CD4-positive, alpha-beta T cell treated with Interleukin-15 for 4 hours (primary cell): ENCODE data around the gene BEST1.

Experiments used
- DNase-seq: peaks from one replicate; pipeline ENCODE4 v3.0.0-alpha.2; 2020; ENCODE audit warnings: low spot score

The BEST1 gene

GRCh38 chr11:61950035-61950547 lies at the start of gene BEST1:
BEST1 (plus strand) TSS chr11:61950351; CDS start chr11:61951807, 1,456 bp downstream.
- no peak for DNase-seq

- no peak for DNase-seq
These were observed 48.8 kb upstream of the BEST1 start for GRCh38 chr11:61901397-61901796.

GRCh38 chr11:61902313-61902712 lies 47.8 kb upstream of the BEST1 start:
- DNase-seq = no peak

GRCh38 chr11:61903845-61904244 lies 46.3 kb upstream of the BEST1 start:
- DNase-seq = no peak

GRCh38 chr11:61904539-61905048 lies 45.6 kb upstream of the BEST1 start:
- no peak for DNase-seq

- DNase-seq = no peak
These were observed 45.0 kb upstream of the BEST1 start for GRCh38 chr11:61905067-61905696.

GRCh38 chr11:61905801-61906521 lies 44.2 kb upstream of the BEST1 start:
- DNase-seq = no peak

GRCh38 chr11:61906522-61906909 lies 43.6 kb upstream of the BEST1 start:
- DNase-seq = no peak

GRCh38 chr11:61907282-61907681 lies 42.9 kb upstream of the BEST1 start:
- DNase-seq = no peak

GRCh38 chr11:61907871-61908729 lies 42.1 kb upstream of the BEST1 start:
- no peak for DNase-seq

- no peak for DNase-seq
These were observed 41.3 kb upstream of the BEST1 start for GRCh38 chr11:61908730-61909316.

GRCh38 chr11:61910187-61911127 lies 39.7 kb upstream of the BEST1 start:
- no peak for DNase-seq

- no peak for DNase-seq
These were observed 38.9 kb upstream of the BEST1 start for GRCh38 chr11:61911128-61911700.

- DNase-seq = no peak
These were observed 38.2 kb upstream of the BEST1 start for GRCh38 chr11:61911701-61912529.

- no peak for DNase-seq
These were observed 37.6 kb upstream of the BEST1 start for GRCh38 chr11:61912530-61912898.

GRCh38 chr11:61912991-61913698 lies 37.0 kb upstream of the BEST1 start:
- no peak for DNase-seq

- DNase-seq = no peak
These were observed 36.3 kb upstream of the BEST1 start for GRCh38 chr11:61913699-61914395.

GRCh38 chr11:61914471-61915171 lies 35.5 kb upstream of the BEST1 start:
- DNase-seq = no peak
